Activated CD4-positive, CD25-positive, alpha-beta regulatory T cell treated with anti-CD3 and anti-CD28 coated beads, Interleukin-2, amount 50 U/mL, for 24 hours (primary cell): ENCODE data around the gene GSDMA.
"Not testable (repeated sequence)": the region's sequence is repeated elsewhere in the genome, so short reads cannot be mapped to it uniquely, and the experiment has no call there.

Source experiments
- ATAC-seq, 2 donors: fragments of 150-1000 bp; cut with Tn5 transposase; one replicate each; pipeline ENCODE4 v1.10.0; 2021; ENCODE audit warnings: mild to moderate bottlenecking in 1 of 2, moderate library complexity in 1 of 2

The GSDMA gene

DNA sequence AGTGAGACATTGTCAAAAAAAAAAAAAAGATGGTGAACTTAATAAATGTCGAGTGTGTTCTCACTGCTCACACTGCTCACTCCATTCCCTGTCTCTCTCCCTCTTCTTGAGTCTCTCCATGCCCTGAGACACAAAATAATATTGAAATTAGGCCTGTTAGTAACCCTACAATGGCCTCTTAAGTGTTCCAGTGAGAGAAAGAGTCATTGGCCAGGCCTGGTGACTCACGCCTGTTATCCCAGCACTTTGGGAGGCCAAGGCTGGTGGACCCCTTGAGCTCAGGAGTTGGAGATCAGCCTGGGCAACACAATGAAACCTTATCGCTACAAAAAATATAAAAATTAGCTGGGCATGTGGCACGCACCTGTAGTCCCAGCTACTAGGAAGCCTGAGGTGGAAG is 36.3 kb downstream of the GSDMA start:
- ATAC-seq: no peak

DNA sequence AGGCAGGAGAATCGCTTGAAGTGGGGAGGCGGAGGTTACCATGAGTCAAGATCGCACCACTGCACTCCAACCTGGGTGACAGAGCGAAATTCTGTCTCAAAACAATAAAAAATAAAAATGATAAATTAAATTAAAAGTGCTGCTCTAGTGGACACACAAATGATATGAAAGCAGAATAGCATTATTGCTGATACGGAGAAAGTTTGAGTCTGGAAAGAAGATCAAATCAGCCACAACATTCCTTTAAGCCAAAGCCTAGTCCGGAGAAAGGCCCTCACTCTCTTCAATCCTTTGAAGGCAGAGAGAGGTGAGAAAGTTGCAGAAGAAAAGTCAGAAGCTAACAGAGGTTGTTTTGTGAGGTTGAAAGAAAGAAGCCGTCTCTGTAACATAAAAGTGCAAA is 37.4 kb downstream of the GSDMA start:
- no peak for ATAC-seq

DNA sequence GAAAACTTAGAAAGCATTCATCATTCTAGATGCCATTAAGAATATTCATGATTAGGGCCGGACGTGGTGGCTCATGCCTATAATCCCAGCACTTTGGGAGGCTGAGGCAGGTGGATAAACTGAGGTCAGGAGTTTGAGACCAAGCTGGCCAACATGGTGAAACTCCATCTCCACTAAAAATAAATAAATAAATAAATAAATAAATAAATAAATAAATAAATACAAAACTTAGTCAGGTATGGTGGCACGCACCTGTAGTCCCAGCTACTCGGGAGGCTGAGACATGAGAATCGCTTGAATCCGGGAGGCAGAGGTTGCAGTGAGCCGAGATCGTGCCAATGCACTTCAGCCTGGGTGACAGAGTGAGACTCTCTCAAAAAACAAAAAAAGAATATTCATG is 38.5 kb downstream of the GSDMA start:
- ATAC-seq: not testable (repeated sequence)

DNA sequence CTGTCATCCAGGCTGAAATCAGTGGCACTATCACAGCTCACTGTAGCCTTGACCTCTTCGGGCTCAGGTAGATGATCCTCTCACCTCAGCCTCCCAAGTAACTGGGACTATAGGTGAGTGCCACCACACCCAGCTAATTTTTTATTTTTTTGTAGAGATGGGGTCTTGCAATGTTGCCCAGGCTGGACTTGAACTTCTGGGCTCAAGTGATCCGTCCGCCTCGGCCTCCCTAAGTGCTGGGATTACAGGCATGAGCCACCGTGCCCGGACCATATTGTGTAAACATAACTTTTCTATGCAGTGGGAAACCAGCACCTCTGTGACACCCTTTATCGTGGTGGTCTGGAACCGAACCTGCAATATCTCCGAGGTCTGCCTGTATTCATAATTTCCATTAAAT is 41.3 kb downstream of the GSDMA start:
- no peak for ATAC-seq

DNA sequence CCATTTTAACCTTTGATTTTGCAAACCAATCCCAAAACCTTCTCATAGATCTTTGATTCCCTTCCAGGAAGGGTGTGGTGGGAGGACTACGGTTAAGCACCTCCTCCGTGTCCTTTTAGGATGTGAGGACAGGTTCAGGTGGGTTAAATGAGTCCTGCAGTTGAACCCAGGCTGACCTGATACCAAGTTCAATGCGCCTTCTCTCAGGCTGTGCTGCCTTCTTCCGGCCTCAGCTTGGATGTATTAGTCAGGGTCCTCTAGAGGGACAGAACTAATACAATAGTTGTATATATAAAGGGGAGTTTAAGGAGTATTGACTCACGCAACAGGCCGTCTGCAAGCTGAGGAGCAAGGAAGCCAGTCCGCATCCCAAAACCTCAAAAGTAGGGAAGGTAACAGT is 41.9 kb downstream of the GSDMA start:
- ATAC-seq: no peak

DNA sequence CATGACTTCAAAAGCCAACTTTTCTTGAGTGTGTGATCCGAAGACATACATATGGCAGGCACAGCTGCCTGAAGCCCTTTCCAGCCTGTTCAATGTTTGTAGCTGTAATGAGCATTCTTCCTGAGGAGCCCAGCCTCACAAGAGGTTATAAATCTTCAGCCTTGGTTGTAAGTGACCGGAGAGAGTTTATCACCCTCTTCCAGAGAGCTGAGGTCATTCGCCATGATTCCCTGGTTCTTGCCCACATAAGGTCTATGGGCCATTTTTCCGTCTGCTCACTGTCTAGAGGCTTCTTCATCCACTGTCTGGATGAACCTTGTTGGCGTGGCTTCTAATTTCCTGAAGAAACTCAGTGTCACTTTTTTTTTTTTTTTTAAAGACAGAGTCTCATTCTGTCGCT is 42.7 kb downstream of the GSDMA start:
- no peak for ATAC-seq

DNA sequence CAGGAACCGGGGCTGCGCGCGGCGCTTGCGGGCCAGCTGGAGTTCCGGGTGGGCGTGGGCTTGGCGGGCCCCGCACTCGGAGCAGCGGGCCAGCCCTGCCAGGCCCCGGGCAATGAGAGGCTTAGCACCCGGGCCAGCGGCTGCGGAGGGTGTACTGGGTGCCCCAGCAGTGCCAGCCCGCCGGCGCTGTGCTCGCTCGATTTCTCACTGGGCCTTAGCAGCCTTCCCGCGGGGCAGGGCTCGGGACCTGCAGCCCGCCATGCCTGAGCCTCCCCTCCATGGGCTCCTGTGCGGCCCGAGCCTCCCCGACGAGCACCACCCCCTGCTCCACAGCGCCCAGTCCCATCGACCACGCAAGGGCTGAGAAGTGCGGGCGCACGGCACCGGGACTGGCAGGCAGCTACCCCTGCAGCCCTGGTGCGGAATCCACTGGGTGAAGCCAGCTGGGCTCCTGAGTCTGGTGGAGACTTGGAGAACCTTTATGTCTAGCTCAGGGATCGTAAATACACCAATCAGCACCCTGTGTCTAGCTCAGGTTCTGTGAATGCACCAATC is 48.2 kb downstream of the GSDMA start:
- ATAC-seq: not testable (repeated sequence)

DNA sequence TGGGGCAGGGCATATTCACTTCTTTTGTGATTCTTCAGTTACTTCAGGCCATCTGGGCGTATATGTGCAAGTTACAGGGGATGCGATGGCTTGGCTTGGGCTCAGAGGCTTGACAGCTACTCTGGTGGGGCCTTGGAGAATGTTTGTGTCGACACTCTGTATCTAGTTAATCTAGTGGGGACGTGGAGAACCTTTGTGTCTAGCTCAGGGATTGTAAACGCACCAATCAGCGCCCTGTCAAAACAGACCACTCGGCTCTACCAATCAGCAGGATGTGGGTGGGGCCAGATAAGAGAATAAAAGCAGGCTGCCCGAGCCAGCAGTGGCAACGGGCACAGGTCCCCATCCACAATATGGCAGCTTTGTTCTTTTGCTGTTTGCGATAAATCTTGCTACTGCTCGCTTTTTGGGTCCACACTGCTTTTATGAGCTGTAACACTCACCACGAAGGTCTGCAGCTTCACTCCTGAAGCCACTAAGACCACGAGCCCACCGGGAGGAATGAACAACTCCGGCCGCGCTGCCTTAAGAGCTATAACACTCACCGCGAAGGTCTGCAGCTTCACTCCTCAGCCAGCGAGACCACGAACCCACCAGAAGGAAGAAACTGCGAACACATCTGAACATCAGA is 49.3 kb downstream of the GSDMA start:
- ATAC-seq: not testable (repeated sequence)

DNA sequence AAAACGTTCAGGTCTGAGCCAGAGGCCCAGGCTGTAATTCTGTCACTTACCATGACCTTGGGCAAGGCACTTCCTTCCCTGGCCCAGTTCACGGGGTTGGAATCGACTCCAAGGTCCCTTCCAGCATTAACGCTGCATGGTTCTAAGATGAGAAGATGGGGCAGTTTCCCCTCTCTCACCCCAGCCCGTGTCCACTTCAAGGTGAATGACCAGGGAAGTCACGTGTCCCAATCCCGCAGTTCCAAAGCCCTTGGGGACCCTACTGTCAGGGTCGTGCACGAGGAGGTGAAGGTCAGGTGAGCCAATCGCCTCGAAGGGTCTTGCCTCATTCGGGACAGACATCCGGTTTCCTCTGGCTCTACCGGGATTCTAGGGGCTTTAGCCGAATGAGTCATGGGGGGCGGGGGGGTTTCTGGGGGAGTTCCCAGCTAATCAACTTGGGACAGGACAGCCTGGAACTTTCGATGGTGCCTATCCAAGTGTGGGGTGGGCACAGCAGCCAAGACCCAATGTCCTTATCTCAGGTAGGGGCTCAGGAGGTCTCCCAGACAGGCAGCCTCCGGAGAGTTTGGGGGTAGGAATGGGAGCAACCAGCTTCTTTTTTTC is 51.7 kb downstream of the GSDMA start:
- ATAC-seq: no peak

DNA sequence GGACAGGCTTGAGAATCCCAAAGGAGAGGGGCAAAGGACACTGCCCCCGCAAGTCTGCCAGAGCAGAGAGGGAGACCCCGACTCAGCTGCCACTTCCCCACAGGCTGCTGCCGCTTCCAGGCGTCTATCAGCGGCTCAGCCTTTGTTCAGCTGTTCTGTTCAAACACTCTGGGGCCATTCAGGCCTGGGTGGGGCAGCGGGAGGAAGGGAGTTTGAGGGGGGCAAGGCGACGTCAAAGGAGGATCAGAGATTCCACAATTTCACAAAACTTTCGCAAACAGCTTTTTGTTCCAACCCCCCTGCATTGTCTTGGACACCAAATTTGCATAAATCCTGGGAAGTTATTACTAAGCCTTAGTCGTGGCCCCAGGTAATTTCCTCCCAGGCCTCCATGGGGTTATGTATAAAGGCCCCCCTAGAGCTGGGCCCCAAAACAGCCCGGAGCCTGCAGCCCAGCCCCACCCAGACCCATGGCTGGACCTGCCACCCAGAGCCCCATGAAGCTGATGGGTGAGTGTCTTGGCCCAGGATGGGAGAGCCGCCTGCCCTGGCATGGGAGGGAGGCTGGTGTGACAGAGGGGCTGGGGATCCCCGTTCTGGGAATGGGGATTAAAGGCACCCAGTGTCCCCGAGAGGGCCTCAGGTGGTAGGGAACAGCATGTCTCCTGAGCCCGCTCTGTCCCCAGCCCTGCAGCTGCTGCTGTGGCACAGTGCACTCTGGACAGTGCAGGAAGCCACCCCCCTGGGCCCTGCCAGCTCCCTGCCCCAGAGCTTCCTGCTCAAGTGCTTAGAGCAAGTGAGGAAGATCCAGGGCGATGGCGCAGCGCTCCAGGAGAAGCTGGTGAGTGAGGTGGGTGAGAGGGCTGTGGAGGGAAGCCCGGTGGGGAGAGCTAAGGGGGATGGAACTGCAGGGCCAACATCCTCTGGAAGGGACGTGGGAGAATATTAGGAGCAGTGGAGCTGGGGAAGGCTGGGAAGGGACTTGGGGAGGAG is 52.5 kb downstream of the GSDMA start, which contains the start of gene CSF3:
Gene CSF3 (plus strand): TSS at position 436 of the 993 bp plus-strand sequence. CDS start 35 bp downstream, at position 471.
- ATAC-seq: no peak

DNA sequence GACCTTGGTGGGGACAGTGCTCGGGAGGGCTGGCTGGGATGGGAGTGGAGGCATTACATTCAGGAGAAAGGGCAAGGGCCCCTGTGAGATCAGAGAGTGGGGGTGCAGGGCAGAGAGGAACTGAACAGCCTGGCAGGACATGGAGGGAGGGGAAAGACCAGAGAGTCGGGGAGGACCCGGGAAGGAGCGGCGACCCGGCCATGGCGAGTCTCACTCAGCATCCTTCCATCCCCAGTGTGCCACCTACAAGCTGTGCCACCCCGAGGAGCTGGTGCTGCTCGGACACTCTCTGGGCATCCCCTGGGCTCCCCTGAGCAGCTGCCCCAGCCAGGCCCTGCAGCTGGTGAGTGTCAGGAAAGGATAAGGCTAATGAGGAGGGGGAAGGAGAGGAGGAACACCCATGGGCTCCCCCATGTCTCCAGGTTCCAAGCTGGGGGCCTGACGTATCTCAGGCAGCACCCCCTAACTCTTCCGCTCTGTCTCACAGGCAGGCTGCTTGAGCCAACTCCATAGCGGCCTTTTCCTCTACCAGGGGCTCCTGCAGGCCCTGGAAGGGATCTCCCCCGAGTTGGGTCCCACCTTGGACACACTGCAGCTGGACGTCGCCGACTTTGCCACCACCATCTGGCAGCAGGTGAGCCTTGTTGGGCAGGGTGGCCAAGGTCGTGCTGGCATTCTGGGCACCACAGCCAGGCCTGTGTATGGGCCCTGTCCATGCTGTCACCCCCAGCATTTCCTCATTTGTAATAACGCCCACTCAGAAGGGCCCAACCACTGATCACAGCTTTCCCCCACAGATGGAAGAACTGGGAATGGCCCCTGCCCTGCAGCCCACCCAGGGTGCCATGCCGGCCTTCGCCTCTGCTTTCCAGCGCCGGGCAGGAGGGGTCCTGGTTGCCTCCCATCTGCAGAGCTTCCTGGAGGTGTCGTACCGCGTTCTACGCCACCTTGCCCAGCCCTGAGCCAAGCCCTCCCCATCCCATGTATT is 53.5 kb downstream of the GSDMA start:
- ATAC-seq: no peak

DNA sequence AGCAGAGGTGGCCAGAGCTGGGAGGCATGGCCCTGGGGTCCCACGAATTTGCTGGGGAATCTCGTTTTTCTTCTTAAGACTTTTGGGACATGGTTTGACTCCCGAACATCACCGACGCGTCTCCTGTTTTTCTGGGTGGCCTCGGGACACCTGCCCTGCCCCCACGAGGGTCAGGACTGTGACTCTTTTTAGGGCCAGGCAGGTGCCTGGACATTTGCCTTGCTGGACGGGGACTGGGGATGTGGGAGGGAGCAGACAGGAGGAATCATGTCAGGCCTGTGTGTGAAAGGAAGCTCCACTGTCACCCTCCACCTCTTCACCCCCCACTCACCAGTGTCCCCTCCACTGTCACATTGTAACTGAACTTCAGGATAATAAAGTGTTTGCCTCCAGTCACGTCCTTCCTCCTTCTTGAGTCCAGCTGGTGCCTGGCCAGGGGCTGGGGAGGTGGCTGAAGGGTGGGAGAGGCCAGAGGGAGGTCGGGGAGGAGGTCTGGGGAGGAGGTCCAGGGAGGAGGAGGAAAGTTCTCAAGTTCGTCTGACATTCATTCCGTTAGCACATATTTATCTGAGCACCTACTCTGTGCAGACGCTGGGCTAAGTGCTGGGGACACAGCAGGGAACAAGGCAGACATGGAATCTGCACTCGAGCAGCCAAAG is 54.7 kb downstream of the GSDMA start:
- no peak for ATAC-seq

DNA sequence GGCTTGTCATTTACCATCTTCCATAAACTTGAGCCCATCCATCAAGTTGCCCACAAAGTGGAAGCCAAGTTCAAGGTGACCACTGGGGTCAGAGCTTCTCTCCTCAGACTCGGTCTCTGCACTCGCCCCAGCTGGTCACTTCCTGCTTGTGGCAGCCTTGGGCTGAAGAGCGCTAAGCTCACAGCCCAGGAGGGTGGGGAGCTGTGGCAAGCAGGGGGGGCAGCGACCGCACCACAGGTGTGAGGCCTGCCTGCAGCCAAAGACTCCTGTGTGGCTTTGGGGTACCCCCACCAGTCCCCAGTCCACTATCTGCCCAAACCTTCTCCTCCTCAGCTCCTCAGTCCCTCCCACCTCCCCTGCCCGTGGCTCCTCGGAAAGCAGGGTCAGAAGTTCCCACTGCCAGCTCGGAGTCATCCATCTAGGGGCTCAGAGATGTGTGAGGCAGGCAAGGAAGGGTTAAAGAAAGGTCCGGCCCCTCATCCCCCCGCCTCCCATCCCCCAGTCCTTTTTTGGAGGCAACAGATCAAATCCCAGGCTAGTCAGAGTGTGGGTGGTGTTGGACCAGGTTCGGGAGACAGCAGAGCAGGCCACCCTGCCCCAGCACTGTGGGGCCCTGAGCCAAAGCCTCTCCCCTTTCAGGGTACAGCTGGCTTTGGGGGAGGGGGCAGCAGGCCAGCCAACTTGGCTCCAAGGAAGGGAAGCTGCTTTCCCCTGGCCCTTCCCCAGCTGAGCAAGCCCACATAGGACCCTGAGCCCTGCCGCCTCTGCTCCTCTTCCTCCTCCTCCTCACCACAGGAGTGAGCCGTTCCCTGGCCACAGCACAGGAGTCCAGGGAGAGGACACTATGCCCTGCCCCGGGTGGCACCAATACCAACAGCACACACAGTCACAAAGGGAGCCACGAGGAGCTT is 55.7 kb downstream of the GSDMA start:
- ATAC-seq: no peak

DNA sequence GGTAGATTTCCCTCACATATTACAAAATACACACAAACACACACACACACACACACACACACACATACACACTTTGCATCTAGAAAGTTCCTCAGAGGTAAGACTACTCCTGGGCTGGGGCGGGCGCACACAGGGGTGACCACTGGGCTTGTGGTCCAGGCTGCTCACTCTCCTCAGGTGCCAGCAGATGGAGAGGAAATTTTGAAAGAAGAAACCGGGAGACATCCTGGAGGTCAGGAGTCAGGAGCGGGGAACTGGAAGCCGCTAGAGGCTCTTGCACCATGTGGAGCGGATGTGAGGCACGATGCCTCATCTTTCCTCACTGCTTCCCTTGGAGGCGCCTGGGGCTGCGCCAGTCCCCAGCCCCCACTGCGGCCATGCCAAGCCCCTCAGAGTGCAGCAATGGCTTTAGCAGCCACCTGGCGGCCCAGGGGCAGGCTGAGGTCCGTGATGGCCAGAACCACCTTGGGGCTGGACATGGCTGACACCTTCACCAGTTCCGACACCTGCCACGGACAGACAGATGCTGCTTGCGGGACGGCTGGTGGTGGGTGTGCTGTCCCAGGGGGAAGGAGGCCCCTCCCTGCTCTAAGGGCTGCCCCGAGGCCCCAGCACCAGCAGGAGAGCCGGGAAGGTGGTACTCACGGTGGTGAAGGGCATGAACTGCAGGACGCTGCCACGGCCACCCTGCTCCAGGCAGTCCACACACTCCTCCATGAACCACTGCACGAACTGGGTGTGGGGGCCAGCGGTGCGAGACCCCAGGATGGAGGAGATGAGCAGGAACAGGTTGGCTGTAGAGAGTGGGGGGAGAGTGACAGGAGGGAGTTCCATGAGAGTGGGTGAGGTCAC is 56.6 kb downstream of the GSDMA start:
- ATAC-seq: no peak

DNA sequence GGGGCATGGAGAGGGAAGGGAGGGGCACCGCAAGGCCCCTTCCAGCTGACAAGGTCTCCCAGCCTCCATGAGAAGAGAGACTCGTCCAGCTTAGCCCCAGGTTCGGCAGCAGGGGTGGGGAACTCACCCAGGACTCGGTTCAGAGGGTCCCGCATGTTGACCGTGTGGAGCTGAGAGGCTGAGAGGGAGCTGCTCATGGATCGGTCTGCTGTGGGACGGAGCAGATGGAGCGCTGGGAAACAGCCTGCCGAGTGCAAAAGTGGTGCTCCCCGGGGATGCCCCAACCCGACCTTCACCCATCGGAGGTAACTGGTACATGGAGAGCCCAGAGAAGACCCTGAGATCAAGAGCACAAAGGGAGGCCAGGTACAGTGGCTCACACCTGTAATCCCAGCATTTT is 57.3 kb downstream of the GSDMA start:
- ATAC-seq: no peak

DNA sequence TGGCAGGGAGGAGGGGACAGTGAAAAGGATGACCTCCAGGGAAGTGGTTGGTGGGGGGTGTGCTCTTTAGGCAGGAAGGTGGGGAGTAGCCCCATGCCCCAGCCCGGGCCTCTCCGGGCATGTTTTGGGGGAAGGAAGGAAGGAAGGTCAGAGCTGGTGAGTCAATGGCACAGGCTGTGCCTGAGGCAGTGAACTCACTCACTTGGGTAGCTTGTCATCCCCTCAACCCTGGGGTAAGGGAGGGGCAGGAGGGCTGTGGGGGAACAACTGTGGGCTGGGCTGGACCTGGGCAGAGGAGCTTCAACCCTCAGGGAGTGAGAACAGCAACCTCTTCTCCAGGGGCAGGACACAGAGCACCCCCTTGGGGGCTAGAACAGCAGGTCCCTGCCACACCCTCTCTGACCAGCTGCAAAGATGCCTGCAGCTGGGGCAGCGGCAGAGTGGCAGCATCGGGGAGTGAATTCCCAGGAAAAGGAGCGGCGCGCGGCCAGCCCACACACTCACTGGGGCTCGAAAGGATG is 58.7 kb downstream of the GSDMA start:
- ATAC-seq: no peak

DNA sequence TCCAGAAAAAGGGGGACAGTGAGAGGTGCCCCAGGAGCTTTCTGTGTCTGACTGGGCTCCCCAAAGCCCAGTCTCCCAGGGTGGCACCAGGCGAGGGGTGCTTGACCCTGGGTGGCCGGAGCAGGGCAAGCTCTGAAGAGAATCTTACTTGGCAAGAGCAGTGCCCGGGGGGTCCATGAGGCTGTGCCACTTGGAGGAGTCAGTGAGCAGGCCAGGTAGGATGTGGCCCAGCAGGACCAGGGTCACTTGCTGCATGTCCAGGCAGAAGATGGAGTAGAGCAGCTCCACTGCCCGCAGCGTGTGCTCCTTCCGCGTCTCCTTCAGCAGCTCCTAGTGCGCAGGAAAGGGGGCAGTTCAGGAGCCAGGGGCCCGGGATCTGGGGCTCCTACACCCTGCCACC is 59.7 kb downstream of the GSDMA start:
- ATAC-seq: no peak

DNA sequence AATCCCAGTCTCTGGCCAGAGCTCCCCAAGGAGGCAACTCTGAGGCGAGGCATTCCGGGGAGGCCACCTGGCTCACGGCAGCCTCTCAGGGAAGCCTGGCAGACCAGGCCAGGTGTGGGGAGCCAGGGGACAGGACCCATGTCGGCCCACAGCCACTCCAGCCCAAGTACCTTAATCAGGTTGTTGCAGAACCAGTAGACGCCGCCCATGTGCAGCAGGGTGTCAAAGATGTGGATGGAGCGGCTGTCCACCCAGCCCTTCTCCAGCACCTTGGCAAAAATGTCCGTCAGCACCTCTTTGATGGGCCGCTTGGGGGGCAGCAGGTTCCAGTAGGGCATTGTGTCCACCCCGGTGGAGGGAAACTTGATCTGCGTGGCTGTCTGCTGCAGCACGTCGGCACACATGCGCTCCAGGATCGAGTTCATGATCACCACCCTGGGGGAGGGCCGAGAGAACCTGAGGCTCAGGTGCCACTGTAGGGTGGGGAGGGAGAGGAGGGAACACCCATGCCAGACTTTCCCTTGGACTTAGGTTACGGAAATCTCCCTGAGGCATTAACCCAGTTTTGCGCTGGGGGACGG is 60.2 kb downstream of the GSDMA start:
- ATAC-seq: no peak
